GM20000 (cell line): ENCODE measurements around the gene IL22RA2.
"Not testable (repeated sequence)": the region's sequence is repeated elsewhere in the genome, so short reads cannot be mapped to it uniquely, and the experiment has no call there.

Experiments
- DNase-seq: peaks from one replicate; pipeline ENCODE4 v3.0.0; 2012; ENCODE audit warnings: low spot score
- TF ChIP-seq, protein P1 (sequence below): IDR thresholded peaks from 2 replicates; pipeline ENCODE4 v1.5.1; 2012; ENCODE audit warnings: mild to moderate bottlenecking, control low read depth; ENCODE audit errors: extremely low read depth, missing control alignments

The IL22RA2 gene

DNA sequence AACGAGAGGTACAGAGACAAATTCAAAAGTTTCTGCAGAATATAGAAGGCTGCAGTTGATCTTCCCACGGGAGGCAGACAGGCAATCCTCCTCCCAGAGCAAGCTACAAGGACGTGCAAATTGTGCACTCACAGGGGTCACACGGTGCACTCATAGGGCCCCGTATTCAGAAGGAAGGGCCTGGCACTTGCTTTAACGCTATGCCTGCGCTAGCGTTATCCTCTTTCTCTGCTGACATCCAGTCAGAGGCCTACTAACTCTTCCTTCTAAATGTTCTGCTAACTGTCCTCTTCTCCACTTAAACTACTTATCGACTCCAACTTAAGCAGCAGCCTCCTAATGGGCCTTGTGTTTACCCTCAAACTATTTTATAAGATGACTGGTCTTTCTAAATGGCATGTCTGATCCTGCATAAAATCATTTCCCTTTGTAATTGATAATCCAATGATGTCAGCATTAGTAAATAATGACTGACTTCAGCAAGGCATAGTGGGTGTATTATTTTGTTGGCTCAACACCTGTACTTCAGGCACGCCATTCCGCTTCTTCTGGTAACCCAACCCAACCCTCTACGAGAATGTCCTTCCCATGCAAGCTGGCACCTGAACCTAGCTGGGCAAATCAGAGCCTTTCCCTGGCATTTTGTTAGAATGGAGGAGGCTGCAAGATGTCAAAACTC lies 43.6 kb upstream of the IL22RA2 start:
- no peak for DNase-seq
- TF ChIP-seq, protein P1, sequence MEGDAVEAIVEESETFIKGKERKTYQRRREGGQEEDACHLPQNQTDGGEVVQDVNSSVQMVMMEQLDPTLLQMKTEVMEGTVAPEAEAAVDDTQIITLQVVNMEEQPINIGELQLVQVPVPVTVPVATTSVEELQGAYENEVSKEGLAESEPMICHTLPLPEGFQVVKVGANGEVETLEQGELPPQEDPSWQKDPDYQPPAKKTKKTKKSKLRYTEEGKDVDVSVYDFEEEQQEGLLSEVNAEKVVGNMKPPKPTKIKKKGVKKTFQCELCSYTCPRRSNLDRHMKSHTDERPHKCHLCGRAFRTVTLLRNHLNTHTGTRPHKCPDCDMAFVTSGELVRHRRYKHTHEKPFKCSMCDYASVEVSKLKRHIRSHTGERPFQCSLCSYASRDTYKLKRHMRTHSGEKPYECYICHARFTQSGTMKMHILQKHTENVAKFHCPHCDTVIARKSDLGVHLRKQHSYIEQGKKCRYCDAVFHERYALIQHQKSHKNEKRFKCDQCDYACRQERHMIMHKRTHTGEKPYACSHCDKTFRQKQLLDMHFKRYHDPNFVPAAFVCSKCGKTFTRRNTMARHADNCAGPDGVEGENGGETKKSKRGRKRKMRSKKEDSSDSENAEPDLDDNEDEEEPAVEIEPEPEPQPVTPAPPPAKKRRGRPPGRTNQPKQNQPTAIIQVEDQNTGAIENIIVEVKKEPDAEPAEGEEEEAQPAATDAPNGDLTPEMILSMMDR, result no peak

DNA sequence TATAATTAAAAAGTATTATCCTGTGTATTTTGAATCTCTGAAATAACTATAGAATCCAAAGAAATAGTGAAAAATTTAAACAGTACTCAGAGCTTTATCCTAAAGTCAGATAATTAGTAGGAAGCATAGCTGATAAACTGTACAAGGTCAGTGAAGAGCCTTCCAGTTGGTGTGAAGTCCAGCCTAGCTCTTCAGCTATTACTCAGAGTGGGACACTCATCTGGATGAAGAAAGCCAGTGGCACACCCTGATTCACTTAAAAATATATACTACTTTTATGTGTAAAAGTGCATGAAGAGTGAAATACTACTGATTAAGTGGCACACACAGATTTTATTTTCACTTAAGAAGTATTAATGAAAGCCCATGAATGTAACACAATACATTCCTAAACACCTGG lies 42.7 kb upstream of the IL22RA2 start:
- TF ChIP-seq, protein P1, result no peak
- DNase-seq, result no peak

DNA sequence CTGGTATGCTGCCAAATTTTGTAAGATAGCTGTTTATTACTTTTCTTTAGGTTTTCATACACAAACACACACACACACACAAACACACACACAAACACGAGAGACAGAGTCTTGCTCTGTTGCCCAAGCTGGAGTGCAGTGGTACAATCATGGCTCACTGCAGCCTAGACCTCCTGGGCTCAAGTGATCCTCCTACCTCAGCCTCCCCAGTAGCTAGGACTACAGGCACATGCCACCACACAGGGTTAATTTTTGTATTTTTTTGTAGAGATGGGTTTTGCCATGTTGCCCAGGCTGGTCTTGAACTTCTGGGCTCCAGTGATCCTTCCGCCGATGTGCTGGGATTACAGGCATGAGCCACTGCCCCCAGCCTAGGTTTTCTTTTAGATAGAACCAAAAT lies 42.2 kb upstream of the IL22RA2 start:
- DNase-seq, result not testable (repeated sequence)

DNA sequence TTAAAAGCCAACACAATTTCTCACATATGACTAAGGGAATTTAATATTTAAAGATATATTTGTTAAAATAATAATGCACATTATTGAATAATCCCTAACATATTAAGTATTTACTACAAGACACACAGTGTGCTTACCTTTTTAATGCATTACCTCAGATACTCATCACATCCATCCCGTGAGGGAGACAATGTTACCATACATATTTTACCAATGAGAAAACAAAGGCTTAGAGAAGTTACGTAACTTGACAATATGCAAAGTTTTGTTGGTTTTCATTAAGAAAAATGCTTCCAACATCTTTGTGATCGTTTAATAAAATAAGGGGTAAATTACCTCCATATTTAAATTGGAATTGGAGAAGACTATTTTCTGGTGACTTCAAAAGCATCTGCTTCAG lies 41.5 kb upstream of the IL22RA2 start:
- DNase-seq, result no peak
- TF ChIP-seq, protein P1, result no peak

DNA sequence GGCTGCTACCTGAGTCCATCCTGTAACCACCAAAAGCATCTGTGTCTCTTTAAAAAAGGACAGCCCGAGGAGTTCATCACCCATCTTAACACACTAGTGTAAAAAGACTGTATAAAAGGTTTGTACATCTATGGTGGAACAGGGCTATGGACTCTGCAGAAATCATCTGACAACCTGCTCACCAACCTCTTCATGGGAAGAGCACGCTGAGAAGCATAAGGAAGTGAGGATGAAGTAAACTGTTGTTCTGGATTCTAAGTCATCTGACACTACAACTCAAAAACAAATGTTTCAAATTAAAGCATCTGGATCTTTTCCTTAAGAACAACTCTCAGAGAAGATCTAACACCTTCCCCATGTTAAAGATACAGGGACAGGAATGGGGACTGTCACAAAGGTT lies 40.4 kb upstream of the IL22RA2 start:
- TF ChIP-seq, protein P1, result no peak
- no peak for DNase-seq

DNA sequence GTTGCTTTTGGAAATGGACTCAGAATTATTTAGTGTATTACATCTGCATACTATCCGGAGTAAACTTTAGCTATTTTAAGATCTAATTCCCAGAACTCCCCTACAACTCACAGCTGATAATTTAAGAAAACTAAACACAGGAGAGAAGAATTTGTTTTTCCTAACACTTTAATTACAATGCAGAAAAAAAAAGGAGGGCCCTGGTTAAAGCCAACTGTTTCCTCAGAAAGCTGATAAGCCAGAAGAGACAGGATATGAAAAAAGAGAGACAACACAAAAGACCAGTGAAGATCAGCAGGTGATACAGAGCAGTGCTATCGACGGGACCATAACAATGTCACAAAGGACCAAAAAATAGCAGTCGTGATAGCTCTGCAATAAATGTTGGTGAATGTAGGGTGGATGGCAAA lies 39.9 kb upstream of the IL22RA2 start:
- TF ChIP-seq, protein P1, result no peak
- DNase-seq, result no peak

DNA sequence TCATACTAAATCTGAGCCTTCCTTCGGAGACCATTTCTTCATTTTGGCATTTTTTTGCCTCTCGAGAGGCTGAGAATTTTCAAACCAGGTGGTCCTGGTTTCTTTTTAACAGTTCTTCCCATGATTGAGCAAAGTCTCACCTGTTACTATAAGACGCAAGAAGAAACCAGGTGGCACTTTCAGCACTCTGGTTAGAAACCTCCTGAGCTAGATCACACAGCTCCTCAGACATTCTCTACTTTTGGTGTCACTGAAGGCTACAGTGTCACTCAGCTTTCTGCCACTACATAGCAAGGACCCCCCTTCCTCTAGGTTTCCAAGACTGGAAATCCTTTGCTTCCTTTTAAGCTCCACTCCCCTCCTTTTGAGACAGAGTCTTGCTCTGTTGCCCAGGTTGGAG lies 38.5 kb upstream of the IL22RA2 start:
- no peak for DNase-seq
- TF ChIP-seq, protein P1, result no peak

DNA sequence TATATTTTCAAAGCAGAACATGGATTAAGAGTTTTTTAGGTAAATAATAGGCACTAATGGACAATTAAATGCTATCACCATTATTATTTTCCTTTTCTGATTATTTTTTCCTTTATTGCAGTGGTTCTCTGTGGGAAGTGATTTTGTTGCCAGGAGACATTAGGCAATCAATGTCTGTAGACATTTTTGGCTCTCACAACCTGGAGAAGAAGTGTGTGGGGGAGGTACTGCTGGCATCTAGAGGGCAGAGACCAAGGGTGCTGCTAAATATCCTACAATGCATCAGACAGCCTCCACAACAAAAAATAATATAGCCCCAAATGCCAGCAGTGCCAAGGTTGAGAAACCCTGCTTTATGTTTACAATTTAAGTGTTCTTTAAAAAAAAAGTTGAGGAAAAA lies 37.5 kb upstream of the IL22RA2 start:
- TF ChIP-seq, protein P1, result no peak
- no peak for DNase-seq
